ENCODE measurements around the gene ROCK2.
A peak's percentile ranks its signal among the peaks of the same experiment; 100 is the strongest.

ROCK2 gene

DNA sequence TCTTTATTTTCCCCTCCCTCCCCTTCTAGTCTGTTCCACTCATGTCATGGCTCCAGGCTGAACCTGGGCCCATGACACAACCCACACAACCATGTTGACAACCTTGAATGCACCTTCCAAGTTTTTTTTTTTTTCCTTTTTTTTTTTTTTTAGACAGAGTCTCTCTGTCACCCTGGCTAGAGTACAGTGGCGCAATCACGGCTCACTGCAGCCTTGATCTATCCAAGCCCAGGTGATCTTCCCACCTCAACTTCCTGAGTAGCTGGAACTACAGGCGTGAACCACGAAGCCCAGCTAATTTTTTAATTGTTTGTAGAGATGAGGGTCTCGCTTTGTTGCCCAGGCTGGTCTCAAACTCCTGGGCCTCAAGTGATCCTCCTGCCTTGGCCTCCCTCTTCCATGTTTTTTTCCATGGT lies 21.9 kb upstream of the ROCK2 start:
- no peak for DNase-seq

DNA sequence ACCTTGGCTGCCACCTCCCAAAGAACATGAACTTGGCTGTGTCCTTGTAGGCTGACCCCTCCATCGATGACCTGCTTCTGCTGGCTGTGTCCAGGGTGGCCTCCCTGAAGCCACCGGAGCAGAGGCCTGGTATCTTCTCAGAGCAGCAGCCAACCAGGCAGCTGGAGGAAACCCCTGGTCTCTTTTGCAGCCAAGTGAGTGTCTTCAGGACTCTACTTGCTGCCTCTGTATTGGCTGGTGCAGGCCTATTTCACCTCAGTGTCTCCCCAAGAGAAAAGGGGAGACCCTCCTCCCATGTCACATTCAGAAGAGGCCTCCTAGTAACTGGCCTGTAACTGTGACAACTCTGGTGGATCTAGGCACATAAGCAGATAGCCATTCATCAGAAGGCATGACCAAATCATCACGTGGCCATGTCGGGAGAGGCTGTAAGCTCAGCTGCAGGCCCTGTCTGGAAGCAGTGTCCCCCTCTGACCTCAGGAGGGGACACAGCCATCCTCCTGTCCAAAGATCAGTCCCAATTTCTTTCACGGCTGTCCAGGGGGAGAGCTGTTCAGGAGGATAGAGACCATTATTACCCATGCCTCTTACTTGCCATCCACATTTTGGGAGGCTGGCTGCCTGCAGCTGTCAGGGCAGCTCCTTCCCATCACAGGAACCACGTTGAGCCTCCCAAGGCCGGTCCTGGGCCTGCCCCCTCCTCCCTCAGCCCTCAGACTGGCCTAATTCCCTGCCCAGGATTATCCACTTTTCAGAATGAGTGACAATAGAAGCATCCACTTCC lies 20.9 kb upstream of the ROCK2 start:
- no peak for DNase-seq

DNA sequence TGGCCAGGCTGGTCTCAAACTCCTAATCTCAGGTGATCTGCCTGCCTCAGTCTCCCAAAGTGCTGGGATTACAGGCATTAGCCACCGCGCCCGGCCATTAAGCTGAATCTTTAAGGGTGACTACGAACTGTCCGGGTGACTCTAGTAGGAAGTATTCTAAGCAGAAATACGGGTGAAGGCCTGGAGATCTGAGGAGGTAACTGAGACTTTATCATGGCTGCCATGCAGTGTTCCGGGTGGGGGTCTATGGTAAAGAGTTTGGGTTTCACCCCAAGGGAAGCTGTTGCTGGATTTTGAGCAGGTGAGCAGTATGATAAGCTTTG lies 20.1 kb upstream of the ROCK2 start:
- no peak for DNase-seq

- no peak for DNase-seq
These were observed 19.6 kb upstream of the ROCK2 start for GRCh38 chr2:11363868-11364564.

DNA sequence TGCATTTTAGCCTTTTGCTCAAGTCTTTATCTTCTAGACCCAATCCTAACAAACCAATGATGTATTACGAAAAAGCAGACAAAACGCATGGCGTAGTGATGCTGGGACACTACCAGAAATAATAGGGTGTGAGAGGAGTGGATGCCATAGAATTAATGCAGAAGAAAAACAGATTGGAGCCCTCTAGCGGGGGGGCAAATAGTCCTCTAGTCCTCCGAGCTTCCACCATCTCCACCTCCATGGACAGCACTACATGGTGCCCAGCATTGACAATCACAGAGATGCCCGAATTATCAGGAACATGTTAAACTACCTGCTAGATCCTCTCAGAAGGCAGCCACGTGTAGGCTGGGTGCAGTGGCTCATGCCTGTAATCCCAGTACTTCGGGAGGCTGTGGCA lies 15.4 kb upstream of the ROCK2 start:
- no peak for DNase-seq

DNA sequence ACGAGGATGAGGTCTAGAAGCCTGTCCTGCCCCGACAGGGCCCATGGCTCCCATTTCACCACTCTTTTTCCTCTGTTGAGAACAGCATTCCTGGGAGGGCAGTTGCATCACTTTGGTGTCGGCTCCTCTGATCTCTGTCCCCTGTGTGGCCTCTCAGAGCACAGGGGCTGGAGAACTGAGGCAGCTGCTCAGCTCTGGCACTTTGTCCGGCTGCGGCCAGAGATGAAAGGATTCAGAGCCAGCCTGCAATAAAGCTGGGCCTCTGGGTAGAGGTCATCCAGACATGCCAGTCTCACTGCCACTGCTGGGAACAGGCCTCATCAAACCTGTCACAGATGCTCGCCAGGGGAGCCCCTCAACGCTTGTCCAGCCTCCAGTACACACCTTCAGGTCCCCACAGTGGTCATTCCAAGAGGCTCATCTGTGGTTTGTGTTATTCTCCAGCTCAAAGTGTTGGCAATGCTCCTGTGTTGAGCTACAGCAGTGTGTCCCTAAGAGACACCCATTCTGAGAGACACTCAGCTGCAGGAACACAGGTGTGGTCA lies 13.1 kb upstream of the ROCK2 start:
- DNase-seq = peak; percentile 44

- DNase-seq = no peak
These were observed 12.3 kb upstream of the ROCK2 start for GRCh38 chr2:11356764-11357163.

- DNase-seq = no peak
These were observed 11.0 kb upstream of the ROCK2 start for GRCh38 chr2:11355194-11356053.

- no peak for DNase-seq
These were observed 10.1 kb upstream of the ROCK2 start for GRCh38 chr2:11354363-11355154.

GRCh38 chr2:11352781-11353537 lies 8.5 kb upstream of the ROCK2 start:
- DNase-seq = no peak

- DNase-seq = no peak
These were observed 3.8 kb upstream of the ROCK2 start for GRCh38 chr2:11348209-11348749.

DNA sequence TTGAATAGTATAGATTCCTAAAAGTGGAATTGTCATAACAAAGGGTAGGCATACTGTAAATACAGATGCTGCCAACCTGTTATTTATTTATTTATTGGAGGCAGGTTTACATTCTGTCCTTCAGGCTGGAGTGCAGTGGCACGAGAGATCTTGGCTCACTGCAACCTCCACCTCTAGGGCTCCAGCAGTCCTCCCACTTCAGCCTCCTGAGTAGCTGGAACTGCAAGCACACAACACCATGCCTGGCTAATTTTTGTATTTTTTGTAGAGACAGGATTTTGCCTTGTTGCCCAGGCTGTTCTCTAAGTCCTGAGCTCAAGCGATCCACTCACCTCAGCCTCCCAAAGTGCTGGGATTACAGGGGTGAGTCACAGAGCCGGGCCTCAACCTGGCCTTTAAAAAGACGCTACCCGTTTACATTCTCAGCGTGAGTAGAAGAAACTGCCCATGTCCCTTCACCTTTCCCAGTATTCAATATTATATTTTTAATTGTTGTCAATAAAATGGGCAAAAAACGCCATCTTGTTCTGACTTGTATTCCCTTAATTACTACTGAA lies 3.0 kb upstream of the ROCK2 start:
- no peak for DNase-seq

GRCh38 chr2:11346023-11346482 lies 1.6 kb upstream of the ROCK2 start:
- DNase-seq = no peak

GRCh38 chr2:11344956-11345677 lies 681 bp upstream of the ROCK2 start:
- DNase-seq = no peak

GRCh38 chr2:11343650-11344341 lies 640 bp downstream of the ROCK2 start:
- DNase-seq = peak; percentile 68

DNA sequence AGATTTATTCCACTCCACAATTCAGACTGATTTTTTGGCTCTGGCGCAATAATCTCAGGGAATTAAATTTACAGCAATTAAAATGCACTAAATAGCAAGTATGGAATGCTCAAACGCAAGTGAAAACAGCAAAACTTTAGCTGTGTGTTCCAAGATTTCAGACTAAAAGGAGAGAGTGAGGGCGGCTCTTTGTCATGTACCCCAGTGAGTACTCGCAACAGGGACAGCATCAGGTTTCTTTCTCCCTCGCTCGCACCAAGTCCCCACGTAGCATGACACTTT lies 1.1 kb downstream of the ROCK2 start:
- no peak for DNase-seq

GRCh38 chr2:11342551-11343367 lies 1.7 kb downstream of the ROCK2 start:
- peak; percentile 54 for DNase-seq

GRCh38 chr2:11340717-11341116 lies 3.7 kb downstream of the ROCK2 start:
- DNase-seq = no peak

GRCh38 chr2:11339508-11340083 lies 4.8 kb downstream of the ROCK2 start:
- DNase-seq = no peak

Measured in right hindlimb (tissue), 1 donor.